PC-3 (cell line): ENCODE measurements around the gene KCTD8. TPM values are rescaled to one million over a fixed set of nuclear protein-coding genes. Genes with fewer than 3 reads are reported as not detected.
"Not testable (repeated sequence)": the region's sequence is repeated elsewhere in the genome, so short reads cannot be mapped to it uniquely, and the experiment has no call there.

Source experiments
- ATAC-seq: fragments of 200-7000 bp; cut with Tn5 transposase; 2 replicates; pipeline ENCODE4 v1.9.1; 2020; ENCODE audit warnings: mild to moderate bottlenecking, moderate library complexity
- BruUV-seq: library from RNA; stranded (reverse); fragments of 400-500 nt; replicated peaks from 2 replicates; lab custom pipeline; 2021; lab: Mats Ljungman, UMichigan
- CTCF ChIA-PET: fragments of 300-600 bp; sonication (Branson Sonifier 250); formaldehyde crosslinking; loops from one replicate; lab custom pipeline; 2022; ENCODE audit warnings: antibody characterized with exemption; lab: Charles Lee
- POLR2A ChIA-PET: fragments of 300-600 bp; sonication (Branson Sonifier 250); formaldehyde crosslinking; loops from one replicate; lab custom pipeline; 2022; ENCODE audit warnings: antibody characterized with exemption; ENCODE audit not compliant: unreplicated experiment; lab: Charles Lee
- DNase-seq: peaks from one replicate; pipeline ENCODE4 v3.0.0-alpha.2; 2015
- H2AFZ ChIP-seq: fragments of 300-600 bp; sonication (generic); 2 replicates; pipeline ENCODE4 v1.6.0; 2016; ENCODE audit warnings: antibody characterized with exemption, low read length
- H3F3A ChIP-seq: fragments of 300-600 bp; sonication (generic); one replicate; pipeline ENCODE4 v1.6.0; 2017; ENCODE audit warnings: antibody characterized with exemption, low read length, control low read depth, mild to moderate bottlenecking; ENCODE audit not compliant: unreplicated experiment
- H3K27ac ChIP-seq: fragments of 300-600 bp; sonication (generic); 2 replicates; pipeline ENCODE4 v1.5.1; 2016; ENCODE audit warnings: mild to moderate bottlenecking, low read length
- H3K27me3 ChIP-seq: fragments of 300-600 bp; sonication (generic); 2 replicates; pipeline ENCODE4 v1.6.1; 2016; ENCODE audit warnings: low read length, mixed read lengths
- H3K36me3 ChIP-seq: fragments of 300-600 bp; sonication (generic); 2 replicates; pipeline ENCODE4 v1.6.1; 2016; ENCODE audit warnings: low read depth, mixed run types, low read length, mixed read lengths
- H3K4me1 ChIP-seq: fragments of 300-600 bp; sonication (generic); 2 replicates; pipeline ENCODE4 v1.5.1; 2016; ENCODE audit warnings: low read length; ENCODE audit not compliant: insufficient read depth
- H3K4me2 ChIP-seq: fragments of 300-600 bp; sonication (generic); 2 replicates; pipeline ENCODE4 v1.6.0; 2016; ENCODE audit warnings: low read length
- H3K4me3 ChIP-seq: fragments of 300-600 bp; sonication (generic); 2 replicates; pipeline ENCODE4 v1.5.1; 2016; ENCODE audit warnings: mild to moderate bottlenecking, low read length, mixed read lengths
- H3K79me2 ChIP-seq: fragments of 300-600 bp; sonication (generic); 2 replicates; pipeline ENCODE4 v1.6.1; 2017; ENCODE audit warnings: low read length, mixed read lengths
- H3K9ac ChIP-seq: fragments of 300-600 bp; sonication (generic); 2 replicates; pipeline ENCODE4 v1.6.0; 2016; ENCODE audit warnings: mild to moderate bottlenecking, low read length
- H3K9me2 ChIP-seq: fragments of 300-600 bp; sonication (generic); replicated peaks from 2 replicates; pipeline ENCODE4 v1.6.1; 2016; ENCODE audit warnings: mixed run types, low read length, mixed read lengths
- H3K9me3 ChIP-seq: fragments of 300-600 bp; sonication (generic); 2 replicates; pipeline ENCODE4 v1.6.1; 2016; ENCODE audit warnings: low read length, mixed read lengths
- H4K20me1 ChIP-seq: fragments of 300-600 bp; sonication (generic); 2 replicates; pipeline ENCODE4 v1.6.1; 2016; ENCODE audit warnings: low read length, mixed read lengths
- EZH2 ChIP-seq: fragments of 300-600 bp; sonication (generic); IDR thresholded peaks from one replicate; pipeline ENCODE4 v1.6.1; 2017; ENCODE audit warnings: antibody characterized with exemption, mild to moderate bottlenecking, low read length; ENCODE audit not compliant: unreplicated experiment
- EZH2phosphoT487 ChIP-seq: fragments of 300-600 bp; sonication (generic); IDR thresholded peaks from 2 replicates; pipeline ENCODE4 v1.6.1; 2018; ENCODE audit warnings: mild to moderate bottlenecking, antibody characterized with exemption, low read length, borderline replicate concordance
- intact Hi-C: fragments of 100-400 bp; cut with micrococcal nuclease; formaldehyde crosslinking; loops from 2 replicates; pipeline ENCODE4 v1.9.0; 2023
- total RNA-seq: library from RNA; depleted of rRNA; stranded (reverse); fragments of >200 nt; gene quantifications from 2 replicates; pipeline ENCODE4 v1.2.3, GENCODE V29; 2014
- TF ChIP-seq, protein P1 (sequence below): fragments of 300-600 bp; sonication (generic); conservative IDR thresholded peaks from 2 replicates; pipeline ENCODE4 v1.5.1; 2017; ENCODE audit warnings: antibody characterized with exemption, low read depth, mild to moderate bottlenecking, low read length

The KCTD8 gene
- total RNA-seq, 1 experiment from 2014 or later = not detected

GRCh38 chr4:44194365-44194764, 254.2 kb downstream of the KCTD8 start:
- intact Hi-C loops = no loop called here
- H3K9me2 ChIP-seq = no peaks in the 10 kb centered on the region
- TF ChIP-seq EZH2phosphoT487 (no peak), EZH2 (no peak)
- TF ChIP-seq, protein P1, sequence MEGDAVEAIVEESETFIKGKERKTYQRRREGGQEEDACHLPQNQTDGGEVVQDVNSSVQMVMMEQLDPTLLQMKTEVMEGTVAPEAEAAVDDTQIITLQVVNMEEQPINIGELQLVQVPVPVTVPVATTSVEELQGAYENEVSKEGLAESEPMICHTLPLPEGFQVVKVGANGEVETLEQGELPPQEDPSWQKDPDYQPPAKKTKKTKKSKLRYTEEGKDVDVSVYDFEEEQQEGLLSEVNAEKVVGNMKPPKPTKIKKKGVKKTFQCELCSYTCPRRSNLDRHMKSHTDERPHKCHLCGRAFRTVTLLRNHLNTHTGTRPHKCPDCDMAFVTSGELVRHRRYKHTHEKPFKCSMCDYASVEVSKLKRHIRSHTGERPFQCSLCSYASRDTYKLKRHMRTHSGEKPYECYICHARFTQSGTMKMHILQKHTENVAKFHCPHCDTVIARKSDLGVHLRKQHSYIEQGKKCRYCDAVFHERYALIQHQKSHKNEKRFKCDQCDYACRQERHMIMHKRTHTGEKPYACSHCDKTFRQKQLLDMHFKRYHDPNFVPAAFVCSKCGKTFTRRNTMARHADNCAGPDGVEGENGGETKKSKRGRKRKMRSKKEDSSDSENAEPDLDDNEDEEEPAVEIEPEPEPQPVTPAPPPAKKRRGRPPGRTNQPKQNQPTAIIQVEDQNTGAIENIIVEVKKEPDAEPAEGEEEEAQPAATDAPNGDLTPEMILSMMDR = no peak
- H3K4me2 ChIP-seq = no peak overlapping the region
- no peak overlapping the region for H3K4me3 ChIP-seq
- ChIA-PET POLR2A (no interaction called here), CTCF (interaction anchor here (0.7 kb wide), 1 partner anchor 42 kb away, joined by 3 read pairs; no protein-coding TSS in a partner anchor)
- H3K9me3 ChIP-seq = no peaks in the 10 kb centered on the region
- DNase-seq = peak; percentile 10
- no peaks in the 10 kb centered on the region for H3K36me3 ChIP-seq
- H3K27me3 ChIP-seq = no peaks in the 10 kb centered on the region
- H3K27ac ChIP-seq = no peak overlapping the region
- H3K9ac ChIP-seq = no peak overlapping the region
- no peaks in the 10 kb centered on the region for H3F3A ChIP-seq
- H4K20me1 ChIP-seq = no peaks in the 10 kb centered on the region
- no peaks in the 10 kb centered on the region for H3K79me2 ChIP-seq
- no peaks in the 10 kb centered on the region for H3K4me1 ChIP-seq
- no peak for ATAC-seq
- no TSS peak for BruUV-seq
- no peak overlapping the region for H2AFZ ChIP-seq

GRCh38 chr4:44186850-44187246, 261.8 kb downstream of the KCTD8 start:
- Histone ChIP-seq H3K27me3 (no peaks in the 10 kb centered on the region), H3K36me3 (no peaks in the 10 kb centered on the region), H4K20me1 (no peaks in the 10 kb centered on the region), H3K9ac (no peak overlapping the region), H3K79me2 (no peaks in the 10 kb centered on the region), H3K9me2 (no peaks in the 10 kb centered on the region), H3K4me1 (peaks cover 8% of the 10 kb centered on the region), H3F3A (no peaks in the 10 kb centered on the region), H3K27ac (no peak overlapping the region), H3K4me3 (no peak overlapping the region), H2AFZ (no peak overlapping the region), H3K4me2 (no peak overlapping the region), H3K9me3 (no peaks in the 10 kb centered on the region)
- no peak for DNase-seq
- BruUV-seq = no TSS peak
- 0 out of 2 replicates have a peak, but pooled peaks have one; percentile 40 for ATAC-seq
- ChIA-PET POLR2A (no interaction called here), CTCF (no interaction called here)
- TF ChIP-seq, protein P1 = no peak
- no peak for TF ChIP-seq EZH2
- no peak for TF ChIP-seq EZH2phosphoT487
- intact Hi-C loops = no loop called here

- TF ChIP-seq, protein P1 = 0 out of 2 replicates have a peak, but pooled peaks have one; percentile 12
- TF ChIP-seq EZH2phosphoT487 (no peak), EZH2 (no peak)
- intact Hi-C loops = no loop called here
- H3K9me2 ChIP-seq = no peaks in the 10 kb centered on the region
- ChIA-PET CTCF (no interaction called here), POLR2A (no interaction called here)
- no peaks in the 10 kb centered on the region for H3K36me3 ChIP-seq
- no peak for DNase-seq
- H3F3A ChIP-seq = no peaks in the 10 kb centered on the region
- H3K4me3 ChIP-seq = no peak overlapping the region
- no peaks in the 10 kb centered on the region for H3K9me3 ChIP-seq
- no peak overlapping the region for H3K4me2 ChIP-seq
- no peak overlapping the region for H2AFZ ChIP-seq
- no peaks in the 10 kb centered on the region for H4K20me1 ChIP-seq
- no peaks in the 10 kb centered on the region for H3K27me3 ChIP-seq
- no peaks in the 10 kb centered on the region for H3K79me2 ChIP-seq
- no peak overlapping the region for H3K9ac ChIP-seq
- ATAC-seq = no peak
- peaks cover 8% of the 10 kb centered on the region for H3K4me1 ChIP-seq
- BruUV-seq = no TSS peak
- no peak overlapping the region for H3K27ac ChIP-seq
These were observed 262.3 kb downstream of the KCTD8 start for GRCh38 chr4:44186096-44186849.

DNA sequence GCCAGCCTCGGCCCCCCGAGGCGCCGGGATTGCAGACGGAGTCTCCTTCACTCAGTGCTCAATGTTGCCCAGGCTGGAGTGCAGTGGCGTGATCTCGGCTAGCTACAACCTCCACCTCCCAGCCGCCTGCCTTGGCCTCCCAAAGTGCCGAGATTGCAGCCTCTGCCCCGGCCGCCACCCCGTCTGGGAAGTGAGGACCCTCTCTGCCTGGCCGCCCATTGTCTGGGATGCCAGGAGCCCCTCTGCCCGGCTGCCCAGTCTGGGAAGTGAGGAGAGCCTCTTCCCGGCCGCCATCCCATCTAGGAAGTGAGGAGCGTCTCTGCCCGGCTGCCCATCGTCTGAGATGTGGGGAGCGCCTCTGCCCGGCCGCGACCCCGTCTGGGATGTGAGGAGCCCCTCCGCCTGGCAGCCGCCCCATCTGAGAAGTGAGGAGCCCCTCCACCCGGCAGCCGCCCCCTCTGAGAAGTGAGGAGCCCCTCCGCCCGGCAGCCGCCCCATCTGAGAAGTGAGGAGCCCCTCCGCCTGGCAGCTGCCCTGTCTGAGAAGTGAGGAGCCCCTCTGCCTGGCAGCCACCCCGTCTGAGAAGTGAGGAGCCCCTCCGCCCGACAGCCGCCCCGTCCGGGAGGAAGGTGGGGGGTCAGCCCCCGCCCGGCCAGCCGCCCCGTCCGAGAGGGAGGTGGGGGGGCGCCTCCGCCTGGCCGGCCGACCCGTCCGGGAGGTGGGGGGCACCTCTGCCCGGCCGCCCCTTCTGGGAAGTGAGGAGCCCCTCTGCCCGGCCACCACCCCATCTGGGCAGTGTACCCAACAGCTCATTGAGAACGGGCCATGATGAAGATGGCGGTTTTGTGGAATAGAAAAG, 266.9 kb downstream of the KCTD8 start:
- ATAC-seq, H3K4me2 ChIP-seq, H2AFZ ChIP-seq, H3K27me3 ChIP-seq, H4K20me1 ChIP-seq, H3K9me3 ChIP-seq, H3F3A ChIP-seq, H3K36me3 ChIP-seq, H3K9ac ChIP-seq, H3K79me2 ChIP-seq, H3K4me3 ChIP-seq, H3K9me2 ChIP-seq, H3K4me1 ChIP-seq, BruUV-seq, CTCF ChIA-PET, POLR2A ChIA-PET, intact Hi-C loops, H3K27ac ChIP-seq, DNase-seq: not testable (repeated sequence)
